KOPT-K1 (cell line): ENCODE data around the gene POU3F3.

Experiments
- H3K27ac ChIP-seq: fragments of 200-600 bp; sonication (generic); 2 replicates; pipeline ENCODE4 v1.5.1; 2016; ENCODE audit warnings: antibody characterized with exemption, mild to moderate bottlenecking, low read depth, low read length; ENCODE audit not compliant: poor library complexity, severe bottlenecking
- H3K36me3 ChIP-seq: fragments of 200-600 bp; sonication (generic); 2 replicates; pipeline ENCODE4 v1.5.1; 2017; ENCODE audit warnings: antibody characterized with exemption, mild to moderate bottlenecking, low read length, moderate library complexity; ENCODE audit not compliant: insufficient read depth
- H3K9me3 ChIP-seq: fragments of 200-600 bp; sonication (generic); 2 replicates; pipeline ENCODE4 v1.5.1; 2017; ENCODE audit warnings: antibody characterized with exemption, low read length, mild to moderate bottlenecking; ENCODE audit not compliant: insufficient read depth, poor library complexity, severe bottlenecking

Gene POU3F3

DNA sequence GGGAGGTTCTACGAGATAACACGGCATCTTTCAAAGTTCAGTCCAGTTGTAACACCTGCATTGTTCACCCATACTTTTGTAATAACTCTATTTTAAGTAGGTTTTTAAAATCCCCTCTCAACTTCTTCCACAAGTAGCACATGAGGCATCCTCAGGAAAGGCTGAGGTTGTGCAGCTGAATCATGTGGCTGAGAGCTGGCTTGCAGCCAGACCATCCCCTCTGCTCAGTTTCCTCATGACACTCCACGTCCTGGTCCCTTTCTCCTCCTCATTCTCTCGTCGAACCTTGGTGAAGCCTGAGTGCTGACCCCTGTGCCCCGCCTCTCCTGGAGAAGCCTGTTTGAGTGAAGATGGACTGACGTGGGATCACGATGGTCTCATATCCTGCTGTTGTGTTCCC lies 42.5 kb downstream of the POU3F3 start:
- H3K27ac ChIP-seq, result no peak overlapping the region
- no peaks in the 10 kb centered on the region for H3K9me3 ChIP-seq
- no peaks in the 10 kb centered on the region for H3K36me3 ChIP-seq

DNA sequence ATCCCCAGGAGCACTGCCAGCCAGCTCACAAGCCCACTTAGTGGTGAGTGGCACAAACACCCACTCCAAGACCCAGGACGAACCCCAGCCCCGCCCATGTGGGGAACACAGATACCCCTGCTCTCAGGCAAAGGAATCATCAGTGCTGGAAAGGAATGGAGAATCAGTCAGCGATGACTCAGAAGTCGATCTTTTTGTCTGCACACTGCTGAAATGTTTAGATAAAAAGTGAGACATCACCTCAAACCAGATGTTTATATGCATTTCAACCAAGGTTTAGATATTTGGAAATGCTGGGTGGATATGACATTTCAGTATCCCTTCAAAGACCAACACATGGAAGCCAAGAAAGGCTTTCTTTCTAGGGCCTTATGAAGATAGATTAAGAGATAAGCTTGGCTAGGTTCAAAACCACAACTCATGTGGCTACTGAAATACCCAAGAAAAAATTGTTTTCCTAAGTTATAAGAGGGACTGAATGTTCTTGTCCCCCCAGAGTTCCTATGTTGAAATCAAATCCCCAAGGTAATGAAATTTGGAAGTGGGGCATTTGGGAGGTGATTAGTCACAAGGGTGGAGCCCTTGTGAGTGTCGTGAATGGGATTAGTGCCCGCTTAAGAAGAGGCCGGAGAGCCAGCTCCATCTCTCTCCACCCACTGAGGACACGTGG lies 43.7 kb downstream of the POU3F3 start:
- H3K27ac ChIP-seq, result no peak overlapping the region
- no peaks in the 10 kb centered on the region for H3K9me3 ChIP-seq

DNA sequence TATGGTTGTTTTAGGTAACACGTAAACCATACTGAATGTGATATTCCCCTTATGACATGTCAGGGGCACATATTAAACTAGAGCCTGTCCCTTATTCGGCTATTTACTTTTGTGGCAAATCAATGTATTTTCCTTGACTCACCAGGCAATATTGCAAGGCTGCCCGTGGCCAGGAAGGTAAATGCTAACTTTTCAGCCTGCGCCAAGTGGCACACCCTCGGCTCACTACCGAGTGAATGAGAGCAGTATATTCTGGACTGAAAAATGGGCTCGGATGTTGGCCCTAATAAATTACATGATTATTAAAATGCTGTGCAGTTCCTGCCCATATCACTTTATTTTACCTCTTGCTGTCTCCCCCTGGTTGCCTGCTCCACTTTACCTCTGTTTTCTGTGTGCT lies 46.7 kb downstream of the POU3F3 start:
- H3K27ac ChIP-seq, result no peak overlapping the region

More for the DNA sequence above, 43.7 kb downstream of the POU3F3 start:
- no peaks in the 10 kb centered on the region for H3K36me3 ChIP-seq

DNA sequence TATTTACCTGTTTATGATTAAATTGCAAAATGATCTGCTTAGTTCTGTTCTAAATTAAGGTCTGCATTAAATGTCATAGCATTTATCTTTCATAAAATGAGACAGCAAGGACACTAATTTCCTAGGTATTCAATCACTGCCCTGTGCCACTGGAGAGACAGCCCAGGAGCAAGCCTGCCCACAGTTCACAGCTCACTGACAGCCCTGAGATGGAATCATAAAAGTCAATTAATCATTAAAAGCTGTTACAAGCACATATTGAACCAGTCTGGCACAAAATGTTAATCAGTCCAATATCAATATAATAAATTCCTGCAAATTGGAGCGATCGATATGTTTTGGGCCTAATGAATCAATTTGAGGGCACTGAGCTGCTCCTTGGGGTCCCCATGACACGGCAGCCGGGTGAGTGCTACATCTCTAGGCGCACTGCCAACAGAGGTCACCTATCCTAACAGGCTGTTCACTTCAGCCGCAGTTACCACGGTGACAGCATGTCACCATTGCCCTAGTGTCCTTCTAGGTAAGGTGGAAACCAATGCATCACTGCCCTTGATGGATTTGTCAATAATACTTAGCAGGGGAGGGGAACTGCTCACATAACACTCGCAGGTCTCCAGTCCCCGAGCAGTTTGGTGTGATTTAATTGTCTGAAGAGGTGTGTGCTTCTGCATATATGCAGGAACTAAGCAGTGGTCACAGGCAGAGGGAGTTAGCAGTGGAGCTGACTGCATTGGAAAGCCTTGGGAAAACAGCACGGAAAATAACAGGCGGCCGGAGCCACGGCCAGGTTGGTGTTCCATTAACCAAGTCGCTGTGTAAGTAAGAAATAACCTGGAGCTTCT lies 47.3 kb downstream of the POU3F3 start:
- Histone ChIP-seq H3K36me3 (no peaks in the 10 kb centered on the region), H3K9me3 (no peaks in the 10 kb centered on the region), H3K27ac (no peak overlapping the region)

More for the DNA sequence above, 46.7 kb downstream of the POU3F3 start:
- no peaks in the 10 kb centered on the region for H3K36me3 ChIP-seq
- no peaks in the 10 kb centered on the region for H3K9me3 ChIP-seq

DNA sequence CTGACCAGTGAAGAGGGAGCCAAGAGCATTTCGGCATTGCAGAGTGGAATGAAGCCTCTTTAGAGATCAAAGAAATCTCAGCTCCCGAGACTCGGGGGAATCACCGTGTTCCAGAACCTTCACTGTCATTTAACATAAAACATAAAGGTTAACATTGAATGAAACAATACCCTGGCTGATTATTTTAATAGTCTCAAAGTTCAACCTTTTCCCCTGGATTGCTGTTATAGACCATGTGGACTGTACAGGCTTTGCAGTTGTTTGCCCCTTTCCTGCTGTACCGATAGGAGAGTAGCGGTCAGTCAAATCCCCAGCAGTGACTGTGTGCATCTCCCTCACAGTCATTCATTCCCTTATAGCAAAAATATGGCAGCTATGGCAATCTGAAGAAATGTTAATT lies 48.4 kb downstream of the POU3F3 start:
- Histone ChIP-seq H3K9me3 (no peaks in the 10 kb centered on the region), H3K27ac (no peak overlapping the region), H3K36me3 (no peaks in the 10 kb centered on the region)
